Osteocyte (in vitro differentiated cells): ENCODE measurements around the gene HOTAIR. TPM values are rescaled to one million over a fixed set of nuclear protein-coding genes. Genes with fewer than 3 reads are reported as not detected.

Experiments
- DNase-seq: peaks from one replicate; pipeline ENCODE4 v3.0.0; 2021; ENCODE audit warnings: mixed read lengths; ENCODE audit not compliant: unreplicated experiment; ENCODE audit errors: extremely low spot score
- H3K27ac Mint-ChIP-seq: one replicate; pipeline ENCODE4 v1.8.0; 2021; ENCODE audit warnings: mild to moderate bottlenecking, mixed read lengths; ENCODE audit not compliant: unreplicated experiment
- H3K27me3 Mint-ChIP-seq: one replicate; pipeline ENCODE4 v1.8.0; 2021; ENCODE audit warnings: mixed read lengths; ENCODE audit not compliant: unreplicated experiment
- H3K36me3 Mint-ChIP-seq: one replicate; pipeline ENCODE4 v1.8.0; 2021; ENCODE audit warnings: mixed read lengths; ENCODE audit not compliant: unreplicated experiment
- H3K4me1 Mint-ChIP-seq: one replicate; pipeline ENCODE4 v1.8.0; 2021; ENCODE audit warnings: mixed read lengths; ENCODE audit not compliant: unreplicated experiment
- H3K4me3 Mint-ChIP-seq: one replicate; pipeline ENCODE4 v1.8.0; 2021; ENCODE audit warnings: mild to moderate bottlenecking, moderate library complexity, mixed read lengths; ENCODE audit not compliant: unreplicated experiment
- H3K9me3 Mint-ChIP-seq: one replicate; pipeline ENCODE4 v1.8.0; 2021; ENCODE audit warnings: mixed read lengths; ENCODE audit not compliant: unreplicated experiment
- total RNA-seq: library from RNA; stranded (reverse); gene quantifications from 2 replicates; pipeline ENCODE4 v1.2.1, GENCODE V29; 2021
- TF ChIP-seq, protein P1 (sequence below): fragments of 200-600 bp; sonication (generic); IDR thresholded peaks from 2 replicates; pipeline ENCODE4 v1.5.0; 2021; ENCODE audit warnings: antibody characterized with exemption, mild to moderate bottlenecking, moderate library complexity

HOTAIR gene
- total RNA-seq, 1 donor from 2014 or later: not detected

GRCh38 chr12:53950437-53950773, 24.3 kb downstream of the HOTAIR start:
- Mint-ChIP-seq H3K27ac (no peak overlapping the region), H3K4me1 (peaks cover 8% of the 10 kb centered on the region), H3K9me3 (no peaks in the 10 kb centered on the region), H3K36me3 (no peaks in the 10 kb centered on the region), H3K4me3 (no peak overlapping the region), H3K27me3 (peaks cover 92% of the 10 kb centered on the region)
- no peak for DNase-seq
- TF ChIP-seq, protein P1, sequence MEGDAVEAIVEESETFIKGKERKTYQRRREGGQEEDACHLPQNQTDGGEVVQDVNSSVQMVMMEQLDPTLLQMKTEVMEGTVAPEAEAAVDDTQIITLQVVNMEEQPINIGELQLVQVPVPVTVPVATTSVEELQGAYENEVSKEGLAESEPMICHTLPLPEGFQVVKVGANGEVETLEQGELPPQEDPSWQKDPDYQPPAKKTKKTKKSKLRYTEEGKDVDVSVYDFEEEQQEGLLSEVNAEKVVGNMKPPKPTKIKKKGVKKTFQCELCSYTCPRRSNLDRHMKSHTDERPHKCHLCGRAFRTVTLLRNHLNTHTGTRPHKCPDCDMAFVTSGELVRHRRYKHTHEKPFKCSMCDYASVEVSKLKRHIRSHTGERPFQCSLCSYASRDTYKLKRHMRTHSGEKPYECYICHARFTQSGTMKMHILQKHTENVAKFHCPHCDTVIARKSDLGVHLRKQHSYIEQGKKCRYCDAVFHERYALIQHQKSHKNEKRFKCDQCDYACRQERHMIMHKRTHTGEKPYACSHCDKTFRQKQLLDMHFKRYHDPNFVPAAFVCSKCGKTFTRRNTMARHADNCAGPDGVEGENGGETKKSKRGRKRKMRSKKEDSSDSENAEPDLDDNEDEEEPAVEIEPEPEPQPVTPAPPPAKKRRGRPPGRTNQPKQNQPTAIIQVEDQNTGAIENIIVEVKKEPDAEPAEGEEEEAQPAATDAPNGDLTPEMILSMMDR: no peak

DNA sequence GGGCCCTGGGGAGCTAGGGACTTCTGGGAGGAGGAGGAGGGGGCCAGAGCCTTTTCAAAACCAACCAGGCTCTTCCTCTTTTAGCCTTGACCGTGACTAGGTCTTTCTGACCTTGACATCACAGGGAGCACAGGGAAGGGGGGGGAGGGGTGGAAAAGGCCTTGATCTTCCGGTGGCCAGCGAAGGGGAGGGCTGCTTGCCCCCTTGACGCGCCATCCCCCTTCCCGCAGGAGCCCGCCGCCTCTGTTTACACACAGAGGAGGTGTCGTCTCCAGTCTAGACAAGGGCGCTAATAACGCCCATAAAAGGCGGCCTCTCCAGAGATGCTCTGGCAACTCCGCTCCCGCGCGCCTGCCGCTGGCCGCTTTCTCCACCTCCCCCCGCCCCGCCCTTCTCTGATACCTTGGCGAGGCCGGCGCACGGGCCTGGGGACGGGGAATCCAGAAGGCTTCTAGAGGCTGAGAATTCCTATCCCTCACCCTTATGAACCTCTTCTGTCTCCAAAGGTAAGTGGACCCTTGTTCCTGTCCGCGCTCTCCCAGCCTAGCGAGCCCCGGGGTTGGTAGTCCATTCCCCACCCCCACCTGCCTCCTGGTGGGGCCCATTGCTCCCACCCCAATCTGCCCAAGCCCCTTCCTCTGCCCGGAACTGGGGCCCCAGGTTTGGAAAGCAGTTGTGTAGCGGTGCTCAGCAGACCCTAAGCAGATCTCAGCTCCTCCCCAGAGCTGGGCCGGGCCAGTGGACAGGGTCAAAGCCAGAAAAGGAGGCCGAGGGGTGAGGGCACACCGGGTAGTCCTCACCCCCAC, 24.9 kb downstream of the HOTAIR start:
- H3K27me3 Mint-ChIP-seq: peaks cover 96% of the 10 kb centered on the region
- H3K4me1 Mint-ChIP-seq: peaks cover 8% of the 10 kb centered on the region
- H3K36me3 Mint-ChIP-seq: no peaks in the 10 kb centered on the region
- no peak overlapping the region for H3K4me3 Mint-ChIP-seq
- no peak overlapping the region for H3K27ac Mint-ChIP-seq
- no peaks in the 10 kb centered on the region for H3K9me3 Mint-ChIP-seq
- DNase-seq: no peak
- TF ChIP-seq, protein P1: no peak

- H3K9me3 Mint-ChIP-seq: no peaks in the 10 kb centered on the region
- H3K4me1 Mint-ChIP-seq: peaks cover 8% of the 10 kb centered on the region
- TF ChIP-seq, protein P1: no peak
- peaks cover 96% of the 10 kb centered on the region for H3K27me3 Mint-ChIP-seq
- no peaks in the 10 kb centered on the region for H3K36me3 Mint-ChIP-seq
- no peak for DNase-seq
- no peak overlapping the region for H3K4me3 Mint-ChIP-seq
- no peak overlapping the region for H3K27ac Mint-ChIP-seq
Observed at GRCh38 chr12:53948650-53949593, 25.8 kb downstream of the HOTAIR start.

- no peak overlapping the region for H3K4me3 Mint-ChIP-seq
- no peaks in the 10 kb centered on the region for H3K9me3 Mint-ChIP-seq
- TF ChIP-seq, protein P1: no peak
- H3K27me3 Mint-ChIP-seq: peaks cover 96% of the 10 kb centered on the region
- no peaks in the 10 kb centered on the region for H3K36me3 Mint-ChIP-seq
- DNase-seq: no peak
- H3K4me1 Mint-ChIP-seq: peaks cover 2% of the 10 kb centered on the region
- no peak overlapping the region for H3K27ac Mint-ChIP-seq
Observed at GRCh38 chr12:53947743-53948142, 27.0 kb downstream of the HOTAIR start.
